GM12878 (cell line): Measurements from ENCODE around the gene ERFL. TPM values are rescaled to one million over a fixed set of nuclear protein-coding genes. Genes with fewer than 3 reads are reported as not detected.
A peak's percentile ranks its signal among the peaks of the same experiment; 100 is the strongest.

Experiments used
- ATAC-seq: fragments of 200-7000 bp; cut with Tn5 transposase; 3 replicates; pipeline ENCODE4 v1.9.1; 2020; ENCODE audit warnings: mild to moderate bottlenecking, moderate library complexity
- BruUV-seq: library from RNA; stranded (reverse); fragments of 400-500 nt; replicated peaks from 2 replicates; lab custom pipeline; 2021; lab: Mats Ljungman, UMichigan
- CTCF ChIA-PET: fragments of 300-600 bp; sonication (Branson Sonifier 250); formaldehyde crosslinking; extraction: SDS; loops from one replicate; lab custom pipeline; 2021; ENCODE audit warnings: inconsistent platforms; lab: Yijun Ruan, JAX
- POLR2A ChIA-PET: fragments of 350-600 bp; formaldehyde crosslinking; extraction: SDS; loops from one replicate; lab custom pipeline; 2021; ENCODE audit warnings: inconsistent platforms; lab: Charles Lee
- RAD21 ChIA-PET: fragments of 300-600 bp; sonication (Branson Sonifier 250); formaldehyde crosslinking; loops from one replicate; lab custom pipeline; 2023; ENCODE audit warnings: antibody characterized with exemption; ENCODE audit not compliant: unreplicated experiment; lab: Charles Lee
- SMC1A ChIA-PET: fragments of 300-600 bp; sonication (Branson Sonifier 250); formaldehyde crosslinking; loops from one replicate; lab custom pipeline; 2023; ENCODE audit not compliant: unreplicated experiment, uncharacterized antibody; lab: Charles Lee
- DNase-seq: peaks from one replicate; pipeline ENCODE4 v3.0.0-alpha.2; 2011; ENCODE audit warnings: low read depth, low spot score
- FAIRE-seq: peaks from 3 replicates; lab custom pipeline; 2011; peaks lifted over from hg19 to GRCh38; lab: Jason Lieb, UNC
- H2AFZ ChIP-seq: 2 replicates; pipeline ENCODE4 v1.6.0; 2011; ENCODE audit warnings: low read depth, low read length, control low read depth; ENCODE audit not compliant: control insufficient read depth
- H3K27ac ChIP-seq: 2 replicates; pipeline ENCODE4 v1.5.1; 2011; ENCODE audit warnings: control low read depth; ENCODE audit not compliant: control insufficient read depth, insufficient read depth
- H3K27me3 ChIP-seq, 2 experiments: replicated peaks in 1 of 2; 2 replicates each; pipeline versions ENCODE4 v1.6.0 to v1.6.1; 2011; ENCODE audit warnings: low read length in 1 of 2; ENCODE audit not compliant: control insufficient read depth in 2 of 2, insufficient read depth in 2 of 2
- H3K36me3 ChIP-seq, 2 experiments: 2 replicates each; pipeline ENCODE4 v1.5.1; 2011; ENCODE audit warnings: low read length in 1 of 2; ENCODE audit not compliant: control insufficient read depth in 2 of 2, insufficient read depth in 2 of 2
- H3K4me1 ChIP-seq: 2 replicates; pipeline ENCODE4 v1.6.1; 2011; ENCODE audit warnings: mild to moderate bottlenecking, low read length, moderate library complexity, mixed read lengths; ENCODE audit not compliant: control insufficient read depth, insufficient read depth
- H3K4me2 ChIP-seq: 2 replicates; pipeline ENCODE4 v1.6.0; 2011; ENCODE audit warnings: control low read depth; ENCODE audit not compliant: control insufficient read depth, insufficient read depth
- H3K4me3 ChIP-seq: fragments of 200-600 bp; sonication (generic); 2 replicates; pipeline ENCODE4 v1.5.1; 2016
- H3K79me2 ChIP-seq: 2 replicates; pipeline ENCODE4 v1.6.0; 2011; ENCODE audit warnings: low read length; ENCODE audit not compliant: control insufficient read depth, insufficient read depth
- H3K9ac ChIP-seq: 2 replicates; pipeline ENCODE4 v1.8.0; 2011; ENCODE audit warnings: low read length, control low read depth, mixed read lengths; ENCODE audit not compliant: control insufficient read depth, insufficient read depth
- H3K9me3 ChIP-seq: replicated peaks from 3 replicates; pipeline ENCODE4 v1.5.1; 2011; ENCODE audit warnings: mild to moderate bottlenecking, low read length; ENCODE audit not compliant: control insufficient read depth, insufficient read depth
- H4K20me1 ChIP-seq: 2 replicates; pipeline ENCODE4 v1.6.0; 2011; ENCODE audit not compliant: control insufficient read depth, insufficient read depth
- BACH1 ChIP-seq: fragments of 450-650 bp; IDR thresholded peaks from 2 replicates; pipeline ENCODE4 v1.6.1; 2017; ENCODE audit warnings: mild to moderate bottlenecking, borderline replicate concordance
- EED ChIP-seq: sonication (generic); IDR thresholded peaks from 2 replicates; pipeline ENCODE4 v1.6.1; 2016; ENCODE audit warnings: antibody characterized with exemption, low read depth
- GATAD2B ChIP-seq: fragments of 450-650 bp; conservative IDR thresholded peaks from 2 replicates; pipeline ENCODE4 v1.6.1; 2017; ENCODE audit warnings: low read depth, mild to moderate bottlenecking, moderate library complexity
- HDAC2 ChIP-seq: fragments of 200-600 bp; sonication (generic); IDR thresholded peaks from 2 replicates; pipeline ENCODE4 v1.6.1; 2017
- NFXL1 ChIP-seq: fragments of 450-650 bp; IDR thresholded peaks from 2 replicates; pipeline ENCODE4 v1.6.1; 2017; ENCODE audit warnings: antibody characterized with exemption, mild to moderate bottlenecking, borderline replicate concordance
- POLR2AphosphoS5 ChIP-seq: IDR thresholded peaks from 2 replicates; pipeline ENCODE4 v1.6.1; 2011; ENCODE audit warnings: mild to moderate bottlenecking, low read length, inconsistent platforms
- SREBF1 ChIP-seq: IDR thresholded peaks from 2 replicates; pipeline ENCODE4 v1.6.1; 2012; ENCODE audit warnings: mild to moderate bottlenecking, low read length
- SRF ChIP-seq, 2 experiments: IDR thresholded peaks; 2 replicates each; pipeline ENCODE4 v1.6.1; 2011; ENCODE audit warnings: low read depth in 2 of 2, low read length in 2 of 2, mild to moderate bottlenecking in 1 of 2, moderate library complexity in 1 of 2
- ZNF274 ChIP-seq: IDR thresholded peaks from one replicate; pipeline ENCODE4 v1.8.0; 2011; ENCODE audit not compliant: insufficient read length, insufficient read depth
- WGBS: methylation state at CpG from one replicate; pipeline ENCODE4 v1.1.6; 2016; ENCODE audit warnings: low lambda C conversion rate; ENCODE audit not compliant: insufficient replicate concordance, insufficient coverage; ENCODE audit errors: missing lambda C conversion rate; 5-methylcytosine and 5-hydroxymethylcytosine counted together
- in situ Hi-C: fragments of 300-500 bp; cut with MboI; formaldehyde crosslinking; loops from 9 replicates; pipeline ENCODE4 v1.14.3; 2018; ENCODE audit warnings: mixed read lengths
- intact Hi-C: fragments of 100-400 bp; cut with micrococcal nuclease; formaldehyde crosslinking; loops from one replicate; pipeline ENCODE4 v1.14.2; 2022; ENCODE audit not compliant: unreplicated experiment
- polyA plus RNA-seq, 11 experiments: library from polyadenylated mRNA; depleted of rRNA in 4 of 11; unstranded in 6 of 11; stranded (reverse) in 5 of 11; fragments of >200 nt; fragmentation: Nextera tagmentation in 4 of 11; fragmentation: Illumina TruSeq in 1 of 11; extraction: Ambion mirVana in 4 of 11; extraction: Trizol in 1 of 11; gene quantifications; 1 replicate in 1 of 11; 2 replicates in 10 of 11; pipeline versions ENCODE4 v1.2.1 to v1.2.3, GENCODE V29; 2011 to 2016; ENCODE audit warnings: inconsistent platforms in 2 of 11, missing spikeins in 2 of 11, low read depth in 1 of 11
- total RNA-seq, 4 experiments: library from RNA; depleted of rRNA in 3 of 4; stranded (reverse); fragments of >200 nt in 3 of 4; fragmentation: Illumina TruSeq in 1 of 4; extraction: Trizol in 1 of 4; gene quantifications; 2 replicates each; pipeline versions ENCODE4 v1.2.1 to v1.2.3, GENCODE V29; 2013 to 2021
- TF ChIP-seq, protein P1 (sequence below): fragments of 450-650 bp; IDR thresholded peaks from 2 replicates; pipeline ENCODE4 v1.6.1; 2018; ENCODE audit warnings: borderline replicate concordance, mild to moderate bottlenecking; ENCODE audit not compliant: partially characterized antibody
- TF ChIP-seq, protein P2 (sequence below): IDR thresholded peaks from 2 replicates; pipeline ENCODE4 v1.6.1; 2011; ENCODE audit warnings: borderline replicate concordance, low read depth, mild to moderate bottlenecking, moderate library complexity, low read length; ENCODE audit not compliant: insufficient read depth, poor library complexity, severe bottlenecking

Gene ERFL
- total and polyA plus RNA-seq, 10 of the 15 experiments (the other 5 are each of a cell fraction or from before 2014, with no cell fraction given): 0.04 to 0.10 (median 0.05) TPM; not detected in 7

DNA sequence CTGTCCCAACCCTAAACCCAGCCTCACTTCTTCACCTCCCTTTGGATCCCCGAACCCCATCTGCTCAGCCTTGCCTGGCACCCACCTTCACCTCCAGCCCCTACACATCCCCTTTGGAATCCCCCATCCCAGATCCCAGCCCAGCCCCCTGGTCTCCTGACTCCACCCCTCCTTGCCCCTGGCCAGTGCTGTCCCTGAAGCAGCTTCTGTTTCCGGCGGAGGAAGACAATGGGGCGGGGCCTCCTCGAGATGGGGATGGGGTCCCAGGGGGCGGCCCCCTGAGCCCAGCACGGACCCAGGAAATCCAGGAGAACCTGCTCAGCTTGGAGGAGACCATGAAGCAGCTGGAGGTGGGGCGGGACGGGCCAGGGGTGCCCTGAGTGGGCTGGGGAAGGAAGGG is 22.0 kb downstream of the ERFL start:
- Histone ChIP-seq H3K36me3 (peaks cover 18 to 38% of the 10 kb centered on the region in 2 experiments; a peak in 3 of 4 replicates), H3K4me2 (no peak overlapping the region), H3K79me2 (no peaks in the 10 kb centered on the region), H3K4me1 (no peaks in the 10 kb centered on the region), H4K20me1 (no peaks in the 10 kb centered on the region), H2AFZ (no peak overlapping the region), H3K4me3 (no peak overlapping the region), H3K9me3 (no peaks in the 10 kb centered on the region), H3K9ac (no peak overlapping the region), H3K27me3 (no peaks in the 10 kb centered on the region), H3K27ac (no peak overlapping the region)
- no peak for DNase-seq
- WGBS: 84% methylated on average over 9 of the region's 9 CpGs
- no peak for FAIRE-seq
- ChIA-PET CTCF (no interaction called here), SMC1A (no interaction called here), POLR2A (no interaction called here), RAD21 (no interaction called here)
- intact Hi-C loops (no loop called here), in situ Hi-C loops (no loop called here)
- ATAC-seq: no peak
- TF ChIP-seq ZNF274 (no peak), SREBF1 (no peak), HDAC2 (no peak), EED (no peak), SRF (IDR thresholded peaks at IDR 0.05; ENCODE audit: low read depth in 2 of 2, low read length in 2 of 2) (no peak)
- BruUV-seq: no TSS peak

DNA sequence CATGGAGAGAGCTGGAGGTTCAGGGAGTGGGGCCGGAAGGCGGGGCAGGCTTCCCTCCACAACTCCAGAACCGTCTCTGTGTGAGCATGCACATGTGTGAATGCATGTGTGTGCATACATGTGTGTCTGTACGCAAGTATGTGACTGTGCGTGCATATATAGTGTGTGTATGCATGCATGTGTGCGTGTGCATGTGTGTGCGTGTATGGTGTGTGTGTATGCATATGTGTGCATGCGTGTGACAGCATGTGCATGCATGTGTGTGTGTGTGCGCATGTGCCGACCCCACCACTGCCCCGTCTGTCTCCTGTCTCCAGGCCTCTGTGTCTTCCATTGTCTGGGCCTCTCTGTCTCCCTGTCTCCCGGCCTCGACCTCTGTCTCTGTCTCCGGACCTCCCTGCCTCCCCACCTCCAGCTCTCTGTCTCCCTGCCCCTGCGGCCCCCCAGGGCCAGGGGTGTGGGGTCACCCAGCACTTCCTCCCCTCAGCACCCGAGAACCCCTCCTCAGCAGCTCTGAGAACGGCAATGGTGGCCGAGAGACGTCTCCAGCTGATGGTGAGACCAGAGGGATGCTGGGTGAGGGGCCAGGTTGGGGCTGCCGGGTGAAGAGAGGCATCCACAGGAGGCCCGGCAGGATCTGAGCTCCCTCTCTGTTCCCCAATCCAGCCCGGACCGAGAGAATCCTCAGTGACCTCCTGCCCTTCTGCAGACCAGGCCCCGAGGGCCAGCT is 22.8 kb downstream of the ERFL start:
- Histone ChIP-seq H3K4me1 (no peaks in the 10 kb centered on the region), H3K27me3 (no peaks in the 10 kb centered on the region), H3K4me3 (no peak overlapping the region), H3K36me3 (peaks cover 22 to 39% of the 10 kb centered on the region in 2 experiments; a peak in 3 of 4 replicates), H3K9ac (no peak overlapping the region), H3K9me3 (no peaks in the 10 kb centered on the region), H3K79me2 (no peaks in the 10 kb centered on the region), H4K20me1 (no peaks in the 10 kb centered on the region), H3K27ac (no peak overlapping the region), H2AFZ (no peak overlapping the region), H3K4me2 (no peak overlapping the region)
- WGBS: 89% methylated on average over 24 of the region's 24 CpGs
- DNase-seq: no peak
- no TSS peak for BruUV-seq
- in situ Hi-C loops (no loop called here), intact Hi-C loops (no loop called here)
- ChIA-PET SMC1A (no interaction called here), CTCF (no interaction called here), POLR2A (no interaction called here), RAD21 (no interaction called here)
- no peak for ATAC-seq
- no peak for FAIRE-seq
- TF ChIP-seq, protein P1, sequence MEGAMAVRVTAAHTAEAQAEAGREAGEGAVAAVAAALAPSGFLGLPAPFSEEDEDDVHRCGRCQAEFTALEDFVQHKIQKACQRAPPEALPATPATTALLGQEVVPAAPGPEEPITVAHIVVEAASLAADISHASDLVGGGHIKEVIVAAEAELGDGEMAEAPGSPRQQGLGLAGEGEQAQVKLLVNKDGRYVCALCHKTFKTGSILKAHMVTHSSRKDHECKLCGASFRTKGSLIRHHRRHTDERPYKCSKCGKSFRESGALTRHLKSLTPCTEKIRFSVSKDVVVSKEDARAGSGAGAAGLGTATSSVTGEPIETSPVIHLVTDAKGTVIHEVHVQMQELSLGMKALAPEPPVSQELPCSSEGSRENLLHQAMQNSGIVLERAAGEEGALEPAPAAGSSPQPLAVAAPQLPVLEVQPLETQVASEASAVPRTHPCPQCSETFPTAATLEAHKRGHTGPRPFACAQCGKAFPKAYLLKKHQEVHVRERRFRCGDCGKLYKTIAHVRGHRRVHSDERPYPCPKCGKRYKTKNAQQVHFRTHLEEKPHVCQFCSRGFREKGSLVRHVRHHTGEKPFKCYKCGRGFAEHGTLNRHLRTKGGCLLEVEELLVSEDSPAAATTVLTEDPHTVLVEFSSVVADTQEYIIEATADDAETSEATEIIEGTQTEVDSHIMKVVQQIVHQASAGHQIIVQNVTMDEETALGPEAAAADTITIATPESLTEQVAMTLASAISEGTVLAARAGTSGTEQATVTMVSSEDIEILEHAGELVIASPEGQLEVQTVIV: no peak
- TF ChIP-seq ZNF274: no peak
- TF ChIP-seq, protein P2, sequence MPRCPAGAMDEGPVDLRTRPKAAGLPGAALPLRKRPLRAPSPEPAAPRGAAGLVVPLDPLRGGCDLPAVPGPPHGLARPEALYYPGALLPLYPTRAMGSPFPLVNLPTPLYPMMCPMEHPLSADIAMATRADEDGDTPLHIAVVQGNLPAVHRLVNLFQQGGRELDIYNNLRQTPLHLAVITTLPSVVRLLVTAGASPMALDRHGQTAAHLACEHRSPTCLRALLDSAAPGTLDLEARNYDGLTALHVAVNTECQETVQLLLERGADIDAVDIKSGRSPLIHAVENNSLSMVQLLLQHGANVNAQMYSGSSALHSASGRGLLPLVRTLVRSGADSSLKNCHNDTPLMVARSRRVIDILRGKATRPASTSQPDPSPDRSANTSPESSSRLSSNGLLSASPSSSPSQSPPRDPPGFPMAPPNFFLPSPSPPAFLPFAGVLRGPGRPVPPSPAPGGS: peak; percentile 96
- 0 out of 2 replicates have a peak, but pooled peaks have one; percentile 34 for TF ChIP-seq POLR2AphosphoS5
- no peak for TF ChIP-seq BACH1
- TF ChIP-seq GATAD2B: no peak
- TF ChIP-seq NFXL1: no peak
